Fibroblast of lung (primary cell): ENCODE data around the gene C1QTNF1.

Source experiments
- EZH2 ChIP-seq: IDR thresholded peaks from 2 replicates; pipeline ENCODE4 v1.5.1; 2012; ENCODE audit warnings: low read length, control low read depth, mild to moderate bottlenecking; ENCODE audit errors: missing control alignments
- TF ChIP-seq, protein P1 (sequence below), 2 donors: IDR thresholded peaks in 1 of 2; conservative IDR thresholded peaks in 1 of 2; 1 replicate in 1 of 2; 2 replicates in 1 of 2; pipeline ENCODE4 v1.5.1; 2011 to 2012; ENCODE audit warnings: low read length in 2 of 2, control low read depth in 1 of 2, inconsistent platforms in 1 of 2, low read depth in 1 of 2, mild to moderate bottlenecking in 1 of 2

DNA sequence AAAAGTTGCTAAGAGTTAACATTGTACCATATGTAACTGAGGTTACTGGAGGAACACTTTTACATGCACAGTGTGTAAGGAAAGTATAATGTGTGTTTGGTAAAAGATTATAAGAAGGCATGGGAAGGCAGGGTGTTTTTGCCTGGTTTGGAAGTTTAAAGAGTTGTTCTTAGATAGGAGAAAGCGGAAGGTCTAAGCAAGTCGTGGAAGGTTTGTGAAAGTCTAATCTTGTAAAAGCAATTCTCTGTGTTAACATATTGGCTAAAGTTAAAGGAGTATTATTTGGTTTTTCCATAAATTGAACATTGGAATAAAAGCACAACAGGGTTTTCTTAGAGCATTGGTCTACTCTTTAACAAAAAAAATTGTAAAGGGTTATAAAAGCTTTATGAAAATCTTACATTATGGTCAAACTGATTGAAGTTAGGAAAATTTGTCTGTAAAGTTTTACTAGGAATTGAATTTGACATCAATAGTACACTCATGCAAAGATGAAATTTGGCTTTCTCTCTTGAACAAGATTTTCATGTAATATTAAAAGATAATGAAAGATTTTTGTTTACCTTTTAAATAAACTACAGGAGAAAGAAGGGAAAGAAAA is 9.7 kb upstream of the C1QTNF1 start:
- TF ChIP-seq, protein P1, sequence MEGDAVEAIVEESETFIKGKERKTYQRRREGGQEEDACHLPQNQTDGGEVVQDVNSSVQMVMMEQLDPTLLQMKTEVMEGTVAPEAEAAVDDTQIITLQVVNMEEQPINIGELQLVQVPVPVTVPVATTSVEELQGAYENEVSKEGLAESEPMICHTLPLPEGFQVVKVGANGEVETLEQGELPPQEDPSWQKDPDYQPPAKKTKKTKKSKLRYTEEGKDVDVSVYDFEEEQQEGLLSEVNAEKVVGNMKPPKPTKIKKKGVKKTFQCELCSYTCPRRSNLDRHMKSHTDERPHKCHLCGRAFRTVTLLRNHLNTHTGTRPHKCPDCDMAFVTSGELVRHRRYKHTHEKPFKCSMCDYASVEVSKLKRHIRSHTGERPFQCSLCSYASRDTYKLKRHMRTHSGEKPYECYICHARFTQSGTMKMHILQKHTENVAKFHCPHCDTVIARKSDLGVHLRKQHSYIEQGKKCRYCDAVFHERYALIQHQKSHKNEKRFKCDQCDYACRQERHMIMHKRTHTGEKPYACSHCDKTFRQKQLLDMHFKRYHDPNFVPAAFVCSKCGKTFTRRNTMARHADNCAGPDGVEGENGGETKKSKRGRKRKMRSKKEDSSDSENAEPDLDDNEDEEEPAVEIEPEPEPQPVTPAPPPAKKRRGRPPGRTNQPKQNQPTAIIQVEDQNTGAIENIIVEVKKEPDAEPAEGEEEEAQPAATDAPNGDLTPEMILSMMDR (conservative IDR thresholded peaks at IDR 0.05 in 1 of 2, IDR thresholded peaks at IDR 0.05 in 1 of 2; ENCODE audit: low read depth in 1 of 2, low read length in 2 of 2) = no peak
- TF ChIP-seq EZH2 = no peak
